T-helper 17 cell (primary cell): ENCODE measurements around the gene IGF2BP3. TPM values are rescaled to one million over a fixed set of nuclear protein-coding genes. Genes with fewer than 3 reads are reported as not detected.
"Not testable (repeated sequence)": the region's sequence is repeated elsewhere in the genome, so short reads cannot be mapped to it uniquely, and the experiment has no call there.

Experiments used
- ATAC-seq: fragments of 150-1000 bp; cut with Tn5 transposase; 2 replicates; pipeline ENCODE4 v1.10.0; 2021; ENCODE audit warnings: mild to moderate bottlenecking, moderate library complexity
- DNase-seq, 3 donors: peaks; one replicate each; pipeline versions ENCODE4 v3.0.0 to v3.0.0-alpha.2; 2020 to 2021
- H3K9me3 ChIP-seq: one replicate; pipeline ENCODE4 v1.7.0; 2013; ENCODE audit warnings: low read length, mild to moderate bottlenecking; ENCODE audit not compliant: control insufficient read depth, poor library complexity, severe bottlenecking
- H3K27ac Mint-ChIP-seq: one replicate; pipeline ENCODE4 v1.8.0; 2022; ENCODE audit warnings: mild to moderate bottlenecking, moderate library complexity, mixed read lengths
- H3K27me3 Mint-ChIP-seq: one replicate; pipeline ENCODE4 v1.8.0; 2022; ENCODE audit warnings: mixed read lengths
- H3K36me3 Mint-ChIP-seq: one replicate; pipeline ENCODE4 v1.8.0; 2022; ENCODE audit warnings: low read depth, mixed read lengths
- H3K4me1 Mint-ChIP-seq: one replicate; pipeline ENCODE4 v1.8.0; 2022; ENCODE audit warnings: mild to moderate bottlenecking, mixed read lengths
- H3K4me3 Mint-ChIP-seq: one replicate; pipeline ENCODE4 v1.8.0; 2022; ENCODE audit warnings: mild to moderate bottlenecking, moderate library complexity, mixed read lengths
- total RNA-seq, 4 donors: library from RNA in 2 of 4; stranded (reverse) in 2 of 4; gene quantifications; one replicate each; pipeline ENCODE4 v1.2.3 and lab custom pipeline; 2022 to 2026

Gene IGF2BP3
- total RNA-seq, 2 donors from 2014 or later: 1.4 to 11.0 TPM

GRCh38 chr7:23431702-23432199 is 38.5 kb downstream of the IGF2BP3 start:
- H3K36me3 Mint-ChIP-seq: no peaks in the 10 kb centered on the region
- H3K4me1 Mint-ChIP-seq: no peaks in the 10 kb centered on the region
- H3K9me3 ChIP-seq: no peaks in the 10 kb centered on the region
- ATAC-seq (no peak), DNase-seq (no peak)
- H3K27ac Mint-ChIP-seq: no peak overlapping the region
- peaks cover 64% of the 10 kb centered on the region for H3K27me3 Mint-ChIP-seq
- no peak overlapping the region for H3K4me3 Mint-ChIP-seq

GRCh38 chr7:23430893-23431259 is 39.4 kb downstream of the IGF2BP3 start:
- H3K9me3 ChIP-seq: no peaks in the 10 kb centered on the region

GRCh38 chr7:23426876-23427275 is 43.4 kb downstream of the IGF2BP3 start:
- H3K4me3 Mint-ChIP-seq: no peak overlapping the region
- no peak for ATAC-seq
- no peak overlapping the region for H3K27ac Mint-ChIP-seq
- no peaks in the 10 kb centered on the region for H3K36me3 Mint-ChIP-seq
- H3K27me3 Mint-ChIP-seq: peaks cover 50% of the 10 kb centered on the region
- H3K4me1 Mint-ChIP-seq: peaks cover 2% of the 10 kb centered on the region
- DNase-seq: no peak
- no peaks in the 10 kb centered on the region for H3K9me3 ChIP-seq

More at GRCh38 chr7:23430893-23431259, 39.4 kb downstream of the IGF2BP3 start:
- H3K4me1 Mint-ChIP-seq: no peaks in the 10 kb centered on the region
- H3K4me3 Mint-ChIP-seq: no peak overlapping the region
- ATAC-seq (no peak), DNase-seq (no peak)
- H3K27me3 Mint-ChIP-seq: peaks cover 65% of the 10 kb centered on the region
- H3K27ac Mint-ChIP-seq: no peak overlapping the region
- H3K36me3 Mint-ChIP-seq: no peaks in the 10 kb centered on the region

- H3K4me3 Mint-ChIP-seq: no peak overlapping the region
- no peaks in the 10 kb centered on the region for H3K9me3 ChIP-seq
- DNase-seq: no peak
- no peak for ATAC-seq
- H3K27ac Mint-ChIP-seq: no peak overlapping the region
- H3K36me3 Mint-ChIP-seq: no peaks in the 10 kb centered on the region
- peaks cover 18% of the 10 kb centered on the region for H3K27me3 Mint-ChIP-seq
- H3K4me1 Mint-ChIP-seq: peaks cover 4% of the 10 kb centered on the region
Observed at GRCh38 chr7:23422909-23423308, 47.4 kb downstream of the IGF2BP3 start.

GRCh38 chr7:23422384-23422783 is 47.9 kb downstream of the IGF2BP3 start:
- no peak overlapping the region for H3K4me3 Mint-ChIP-seq
- H3K36me3 Mint-ChIP-seq: no peaks in the 10 kb centered on the region
- ATAC-seq (no peak), DNase-seq (no peak)
- H3K27me3 Mint-ChIP-seq: peaks cover 17% of the 10 kb centered on the region
- H3K9me3 ChIP-seq: no peaks in the 10 kb centered on the region
- peaks cover 4% of the 10 kb centered on the region for H3K4me1 Mint-ChIP-seq
- no peak overlapping the region for H3K27ac Mint-ChIP-seq

GRCh38 chr7:23419845-23420244 is 50.4 kb downstream of the IGF2BP3 start:
- Mint-ChIP-seq H3K4me3 (no peak overlapping the region), H3K36me3 (peaks cover under 1% of the 10 kb centered on the region), H3K27me3 (peaks cover 10% of the 10 kb centered on the region), H3K4me1 (peaks cover 4% of the 10 kb centered on the region), H3K27ac (no peak overlapping the region)
- no peaks in the 10 kb centered on the region for H3K9me3 ChIP-seq
- ATAC-seq: no peak
- no peak for DNase-seq

GRCh38 chr7:23419160-23419559 is 51.1 kb downstream of the IGF2BP3 start:
- peaks cover 2% of the 10 kb centered on the region for H3K36me3 Mint-ChIP-seq
- H3K4me1 Mint-ChIP-seq: peaks cover 4% of the 10 kb centered on the region
- no peaks in the 10 kb centered on the region for H3K9me3 ChIP-seq
- H3K4me3 Mint-ChIP-seq: no peak overlapping the region
- H3K27me3 Mint-ChIP-seq: peaks cover 14% of the 10 kb centered on the region
- DNase-seq: no peak
- no peak for ATAC-seq
- H3K27ac Mint-ChIP-seq: no peak overlapping the region

GRCh38 chr7:23418046-23418445 is 52.2 kb downstream of the IGF2BP3 start:
- no peaks in the 10 kb centered on the region for H3K9me3 ChIP-seq
- ATAC-seq: no peak
- DNase-seq: no peak
- no peak overlapping the region for H3K27ac Mint-ChIP-seq
- H3K36me3 Mint-ChIP-seq: peaks cover 2% of the 10 kb centered on the region
- H3K27me3 Mint-ChIP-seq: peaks cover 18% of the 10 kb centered on the region
- peaks cover 4% of the 10 kb centered on the region for H3K4me1 Mint-ChIP-seq
- no peak overlapping the region for H3K4me3 Mint-ChIP-seq

- no peak overlapping the region for H3K4me3 Mint-ChIP-seq
- H3K27me3 Mint-ChIP-seq: peaks cover 13% of the 10 kb centered on the region
- DNase-seq (no peak), ATAC-seq (no peak)
- no peaks in the 10 kb centered on the region for H3K4me1 Mint-ChIP-seq
- H3K9me3 ChIP-seq: no peaks in the 10 kb centered on the region
- H3K27ac Mint-ChIP-seq: no peak overlapping the region
- peaks cover 2% of the 10 kb centered on the region for H3K36me3 Mint-ChIP-seq
Observed at GRCh38 chr7:23415198-23415597, 55.1 kb downstream of the IGF2BP3 start.

GRCh38 chr7:23410446-23411183 is 59.7 kb downstream of the IGF2BP3 start:
- ATAC-seq (peak; percentile 76), DNase-seq (no peak)
- Mint-ChIP-seq H3K27ac (no peak overlapping the region), H3K4me1 (no peaks in the 10 kb centered on the region), H3K27me3 (peaks cover 13% of the 10 kb centered on the region), H3K4me3 (no peak overlapping the region), H3K36me3 (peaks cover 2% of the 10 kb centered on the region)
- H3K9me3 ChIP-seq: no peaks in the 10 kb centered on the region

GRCh38 chr7:23406564-23406963 is 63.7 kb downstream of the IGF2BP3 start:
- H3K27me3 Mint-ChIP-seq: peaks cover 10% of the 10 kb centered on the region
- DNase-seq, H3K9me3 ChIP-seq, H3K27ac Mint-ChIP-seq, H3K36me3 Mint-ChIP-seq, H3K4me1 Mint-ChIP-seq, ATAC-seq, H3K4me3 Mint-ChIP-seq: not testable (repeated sequence)

GRCh38 chr7:23405240-23405618 is 65.1 kb downstream of the IGF2BP3 start:
- no peak overlapping the region for H3K4me3 Mint-ChIP-seq

GRCh38 chr7:23404546-23405239 is 65.6 kb downstream of the IGF2BP3 start:
- DNase-seq: no peak
- Mint-ChIP-seq H3K4me1 (no peaks in the 10 kb centered on the region), H3K4me3 (no peak overlapping the region), H3K27ac (no peak overlapping the region), H3K27me3 (peaks cover 10% of the 10 kb centered on the region), H3K36me3 (no peaks in the 10 kb centered on the region)
- ATAC-seq: no peak
- no peaks in the 10 kb centered on the region for H3K9me3 ChIP-seq

More at GRCh38 chr7:23405240-23405618, 65.1 kb downstream of the IGF2BP3 start:
- H3K27ac Mint-ChIP-seq: no peak overlapping the region
- H3K27me3 Mint-ChIP-seq: peaks cover 10% of the 10 kb centered on the region
- no peaks in the 10 kb centered on the region for H3K4me1 Mint-ChIP-seq
- H3K9me3 ChIP-seq: no peaks in the 10 kb centered on the region
- DNase-seq (no peak), ATAC-seq (no peak)
- H3K36me3 Mint-ChIP-seq: no peaks in the 10 kb centered on the region
